Putamen (tissue), 1 donor: ENCODE data around the gene PSMD12.
"Not testable (repeated sequence)": the region's sequence is repeated elsewhere in the genome, so short reads cannot be mapped to it uniquely, and the experiment has no call there.

Experiments used
- DNase-seq: peaks from one replicate; pipeline ENCODE4 v3.0.0-alpha.2; 2016; ENCODE audit warnings: low spot score

The PSMD12 gene

GRCh38 chr17:67353929-67354574 lies 12.3 kb downstream of the PSMD12 start:
- no peak for DNase-seq

GRCh38 chr17:67353161-67353560 lies 13.2 kb downstream of the PSMD12 start:
- DNase-seq = no peak

GRCh38 chr17:67349420-67349819 lies 17.0 kb downstream of the PSMD12 start:
- DNase-seq = no peak

- no peak for DNase-seq
These were observed 18.6 kb downstream of the PSMD12 start for GRCh38 chr17:67347826-67348225.

GRCh38 chr17:67343237-67343636 lies 23.1 kb downstream of the PSMD12 start:
- DNase-seq = no peak

GRCh38 chr17:67338353-67338752 lies 28.0 kb downstream of the PSMD12 start:
- not testable (repeated sequence) for DNase-seq

- no peak for DNase-seq
These were observed 29.5 kb downstream of the PSMD12 start for GRCh38 chr17:67336859-67337258.

GRCh38 chr17:67335245-67335835 lies 31.0 kb downstream of the PSMD12 start:
- no peak for DNase-seq

- DNase-seq = not testable (repeated sequence)
These were observed 34.2 kb downstream of the PSMD12 start for GRCh38 chr17:67332162-67332508.

GRCh38 chr17:67331381-67332161 lies 34.8 kb downstream of the PSMD12 start:
- DNase-seq = not testable (repeated sequence)

GRCh38 chr17:67328026-67328425 lies 38.4 kb downstream of the PSMD12 start:
- no peak for DNase-seq

GRCh38 chr17:67326959-67327745 lies 39.2 kb downstream of the PSMD12 start:
- not testable (repeated sequence) for DNase-seq

- no peak for DNase-seq
These were observed 39.9 kb downstream of the PSMD12 start for GRCh38 chr17:67326440-67326839.

- no peak for DNase-seq
These were observed 42.0 kb downstream of the PSMD12 start for GRCh38 chr17:67324330-67324729.

- DNase-seq = no peak
These were observed 42.9 kb downstream of the PSMD12 start for GRCh38 chr17:67323445-67323844.

- DNase-seq = no peak
These were observed 44.2 kb downstream of the PSMD12 start for GRCh38 chr17:67322042-67322787.

- not testable (repeated sequence) for DNase-seq
These were observed 44.9 kb downstream of the PSMD12 start for GRCh38 chr17:67321486-67321885.

- DNase-seq = no peak
These were observed 49.6 kb downstream of the PSMD12 start for GRCh38 chr17:67316781-67317180.

- DNase-seq = no peak
These were observed 50.5 kb downstream of the PSMD12 start for GRCh38 chr17:67315865-67316264.

GRCh38 chr17:67312265-67312664 lies 54.1 kb downstream of the PSMD12 start:
- no peak for DNase-seq

GRCh38 chr17:67311575-67311974 lies 54.8 kb downstream of the PSMD12 start:
- no peak for DNase-seq

GRCh38 chr17:67310406-67310805 lies 56.0 kb downstream of the PSMD12 start:
- DNase-seq = no peak
